SK-N-SH treated with all-trans-retinoic acid at 6 μM for 48 hours (cell line): ENCODE data around the gene DNHD1.

ENCODE experiments used
- ARNTL ChIP-seq: fragments of 450-650 bp; formaldehyde crosslinking; IDR thresholded peaks from 2 replicates; pipeline ENCODE4 v1.5.0; 2020; ENCODE audit warnings: low read depth, mild to moderate bottlenecking, moderate library complexity, borderline replicate concordance
- BACH2 ChIP-seq: fragments of 250-450 bp; sonication (Bioruptor Pico); IDR thresholded peaks from 2 replicates; pipeline ENCODE4 v1.9.0; 2021; ENCODE audit warnings: mild to moderate bottlenecking, borderline replicate concordance
- RARB ChIP-seq: fragments of 250-450 bp; sonication (Bioruptor Pico); IDR thresholded peaks from 2 replicates; pipeline ENCODE4 v1.8.0; 2021; ENCODE audit warnings: mild to moderate bottlenecking, moderate library complexity
- SNAI2 ChIP-seq: fragments of 250-450 bp; sonication (Bioruptor Pico); IDR thresholded peaks from 2 replicates; pipeline ENCODE4 v1.5.0; 2020; ENCODE audit warnings: mild to moderate bottlenecking, moderate library complexity
- TOX ChIP-seq: fragments of 250-450 bp; sonication (Bioruptor Pico); IDR thresholded peaks from 2 replicates; pipeline ENCODE4 v1.8.0; 2021; ENCODE audit warnings: mild to moderate bottlenecking, moderate library complexity, borderline replicate concordance
- ZC3H10 ChIP-seq: fragments of 250-450 bp; sonication (Bioruptor Pico); IDR thresholded peaks from 2 replicates; pipeline ENCODE4 v1.5.1; 2021; ENCODE audit warnings: mild to moderate bottlenecking, moderate library complexity
- ZFP3 ChIP-seq: fragments of 250-450 bp; sonication (Bioruptor Pico); IDR thresholded peaks from 2 replicates; pipeline ENCODE4 v1.5.0; 2020; ENCODE audit warnings: mild to moderate bottlenecking, moderate library complexity
- ZNF565 ChIP-seq: fragments of 450-650 bp; formaldehyde crosslinking; conservative IDR thresholded peaks from 2 replicates; pipeline ENCODE4 v1.5.0; 2020; ENCODE audit warnings: low read depth, mild to moderate bottlenecking, moderate library complexity
- TF ChIP-seq, protein P1 (sequence below): fragments of 250-450 bp; sonication (Bioruptor Pico); IDR thresholded peaks from 2 replicates; pipeline ENCODE4 v1.8.0; 2021; ENCODE audit warnings: low read depth, mild to moderate bottlenecking, moderate library complexity, borderline replicate concordance
- TF ChIP-seq, protein P2 (sequence below): fragments of 250-450 bp; sonication (Bioruptor Pico); IDR thresholded peaks from 2 replicates; pipeline ENCODE4 v1.5.0; 2020; ENCODE audit warnings: mild to moderate bottlenecking, moderate library complexity
- TF ChIP-seq, protein P3 (sequence below): fragments of 250-450 bp; sonication (Bioruptor Pico); IDR thresholded peaks from 2 replicates; pipeline ENCODE4 v1.8.0; 2020; ENCODE audit warnings: mild to moderate bottlenecking, moderate library complexity, borderline replicate concordance
- TF ChIP-seq, protein P4 (sequence below): fragments of 250-450 bp; sonication (Bioruptor Pico); IDR thresholded peaks from 2 replicates; pipeline ENCODE4 v1.5.1; 2020; ENCODE audit warnings: low read depth, mild to moderate bottlenecking, moderate library complexity

DNA sequence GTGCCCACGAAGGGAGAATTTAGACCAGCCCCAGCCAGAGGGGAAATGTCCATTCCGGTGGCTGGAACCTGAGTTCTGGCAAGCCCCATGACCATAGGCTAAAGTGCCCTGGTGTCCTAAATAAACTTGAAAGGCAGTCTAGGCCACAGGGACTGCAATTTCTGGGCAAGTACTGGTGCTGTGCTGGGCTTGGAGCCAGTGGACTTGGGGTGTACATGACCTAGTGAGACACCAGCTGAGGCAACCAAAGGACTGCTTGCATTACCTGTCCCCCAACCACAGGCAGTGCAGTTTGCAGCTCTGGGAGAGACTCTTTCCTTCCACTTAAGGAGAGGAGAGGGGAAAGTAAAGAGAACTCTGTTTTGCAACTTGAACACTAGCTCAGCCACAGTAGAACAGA, 82.6 kb downstream of the DNHD1 start:
- TF ChIP-seq, protein P1, sequence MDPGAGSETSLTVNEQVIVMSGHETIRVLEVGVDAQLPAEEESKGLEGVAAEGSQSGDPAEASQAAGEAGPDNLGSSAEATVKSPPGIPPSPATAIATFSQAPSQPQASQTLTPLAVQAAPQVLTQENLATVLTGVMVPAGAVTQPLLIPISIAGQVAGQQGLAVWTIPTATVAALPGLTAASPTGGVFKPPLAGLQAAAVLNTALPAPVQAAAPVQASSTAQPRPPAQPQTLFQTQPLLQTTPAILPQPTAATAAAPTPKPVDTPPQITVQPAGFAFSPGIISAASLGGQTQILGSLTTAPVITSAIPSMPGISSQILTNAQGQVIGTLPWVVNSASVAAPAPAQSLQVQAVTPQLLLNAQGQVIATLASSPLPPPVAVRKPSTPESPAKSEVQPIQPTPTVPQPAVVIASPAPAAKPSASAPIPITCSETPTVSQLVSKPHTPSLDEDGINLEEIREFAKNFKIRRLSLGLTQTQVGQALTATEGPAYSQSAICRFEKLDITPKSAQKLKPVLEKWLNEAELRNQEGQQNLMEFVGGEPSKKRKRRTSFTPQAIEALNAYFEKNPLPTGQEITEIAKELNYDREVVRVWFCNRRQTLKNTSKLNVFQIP: no peak
- TF ChIP-seq SNAI2 (CRISPR knock-in tag) (no peak), ZFP3 (no peak), ARNTL (CRISPR knock-in tag) (no peak), ZC3H10 (CRISPR knock-in tag) (no peak), TOX (CRISPR knock-in tag) (no peak), RARB (CRISPR knock-in tag) (no peak), ZNF565 (CRISPR knock-in tag) (no peak), BACH2 (CRISPR knock-in tag) (no peak)
- TF ChIP-seq, protein P2, sequence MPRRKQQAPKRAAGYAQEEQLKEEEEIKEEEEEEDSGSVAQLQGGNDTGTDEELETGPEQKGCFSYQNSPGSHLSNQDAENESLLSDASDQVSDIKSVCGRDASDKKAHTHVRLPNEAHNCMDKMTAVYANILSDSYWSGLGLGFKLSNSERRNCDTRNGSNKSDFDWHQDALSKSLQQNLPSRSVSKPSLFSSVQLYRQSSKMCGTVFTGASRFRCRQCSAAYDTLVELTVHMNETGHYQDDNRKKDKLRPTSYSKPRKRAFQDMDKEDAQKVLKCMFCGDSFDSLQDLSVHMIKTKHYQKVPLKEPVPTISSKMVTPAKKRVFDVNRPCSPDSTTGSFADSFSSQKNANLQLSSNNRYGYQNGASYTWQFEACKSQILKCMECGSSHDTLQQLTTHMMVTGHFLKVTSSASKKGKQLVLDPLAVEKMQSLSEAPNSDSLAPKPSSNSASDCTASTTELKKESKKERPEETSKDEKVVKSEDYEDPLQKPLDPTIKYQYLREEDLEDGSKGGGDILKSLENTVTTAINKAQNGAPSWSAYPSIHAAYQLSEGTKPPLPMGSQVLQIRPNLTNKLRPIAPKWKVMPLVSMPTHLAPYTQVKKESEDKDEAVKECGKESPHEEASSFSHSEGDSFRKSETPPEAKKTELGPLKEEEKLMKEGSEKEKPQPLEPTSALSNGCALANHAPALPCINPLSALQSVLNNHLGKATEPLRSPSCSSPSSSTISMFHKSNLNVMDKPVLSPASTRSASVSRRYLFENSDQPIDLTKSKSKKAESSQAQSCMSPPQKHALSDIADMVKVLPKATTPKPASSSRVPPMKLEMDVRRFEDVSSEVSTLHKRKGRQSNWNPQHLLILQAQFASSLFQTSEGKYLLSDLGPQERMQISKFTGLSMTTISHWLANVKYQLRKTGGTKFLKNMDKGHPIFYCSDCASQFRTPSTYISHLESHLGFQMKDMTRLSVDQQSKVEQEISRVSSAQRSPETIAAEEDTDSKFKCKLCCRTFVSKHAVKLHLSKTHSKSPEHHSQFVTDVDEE: no peak
- TF ChIP-seq, protein P3, sequence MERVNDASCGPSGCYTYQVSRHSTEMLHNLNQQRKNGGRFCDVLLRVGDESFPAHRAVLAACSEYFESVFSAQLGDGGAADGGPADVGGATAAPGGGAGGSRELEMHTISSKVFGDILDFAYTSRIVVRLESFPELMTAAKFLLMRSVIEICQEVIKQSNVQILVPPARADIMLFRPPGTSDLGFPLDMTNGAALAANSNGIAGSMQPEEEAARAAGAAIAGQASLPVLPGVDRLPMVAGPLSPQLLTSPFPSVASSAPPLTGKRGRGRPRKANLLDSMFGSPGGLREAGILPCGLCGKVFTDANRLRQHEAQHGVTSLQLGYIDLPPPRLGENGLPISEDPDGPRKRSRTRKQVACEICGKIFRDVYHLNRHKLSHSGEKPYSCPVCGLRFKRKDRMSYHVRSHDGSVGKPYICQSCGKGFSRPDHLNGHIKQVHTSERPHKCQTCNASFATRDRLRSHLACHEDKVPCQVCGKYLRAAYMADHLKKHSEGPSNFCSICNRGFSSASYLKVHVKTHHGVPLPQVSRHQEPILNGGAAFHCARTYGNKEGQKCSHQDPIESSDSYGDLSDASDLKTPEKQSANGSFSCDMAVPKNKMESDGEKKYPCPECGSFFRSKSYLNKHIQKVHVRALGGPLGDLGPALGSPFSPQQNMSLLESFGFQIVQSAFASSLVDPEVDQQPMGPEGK (CRISPR knock-in tag): no peak
- TF ChIP-seq, protein P4, sequence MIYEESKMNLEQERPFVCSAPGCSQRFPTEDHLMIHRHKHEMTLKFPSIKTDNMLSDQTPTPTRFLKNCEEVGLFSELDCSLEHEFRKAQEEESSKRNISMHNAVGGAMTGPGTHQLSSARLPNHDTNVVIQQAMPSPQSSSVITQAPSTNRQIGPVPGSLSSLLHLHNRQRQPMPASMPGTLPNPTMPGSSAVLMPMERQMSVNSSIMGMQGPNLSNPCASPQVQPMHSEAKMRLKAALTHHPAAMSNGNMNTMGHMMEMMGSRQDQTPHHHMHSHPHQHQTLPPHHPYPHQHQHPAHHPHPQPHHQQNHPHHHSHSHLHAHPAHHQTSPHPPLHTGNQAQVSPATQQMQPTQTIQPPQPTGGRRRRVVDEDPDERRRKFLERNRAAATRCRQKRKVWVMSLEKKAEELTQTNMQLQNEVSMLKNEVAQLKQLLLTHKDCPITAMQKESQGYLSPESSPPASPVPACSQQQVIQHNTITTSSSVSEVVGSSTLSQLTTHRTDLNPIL (CRISPR knock-in tag): no peak
